ENCODE measurements around the gene DENND1A. TPM values are rescaled to one million over a fixed set of nuclear protein-coding genes. Genes with fewer than 3 reads are reported as not detected.

DENND1A gene
- total RNA-seq, 1 donor from 2014 or later, result 9.0 TPM

GRCh38 chr9:123814496-123814895, 115.4 kb downstream of the DENND1A start:
- ATAC-seq, result no peak

GRCh38 chr9:123812984-123813383, 116.9 kb downstream of the DENND1A start:
- no peak for ATAC-seq

- ATAC-seq, result no peak
Measured at GRCh38 chr9:123807251-123807650, 122.7 kb downstream of the DENND1A start.

- ATAC-seq, result no peak
Measured at GRCh38 chr9:123806829-123807228, 123.1 kb downstream of the DENND1A start.

- ATAC-seq, result no peak
Measured at GRCh38 chr9:123798195-123798594, 131.7 kb downstream of the DENND1A start.

- no peak for ATAC-seq
Measured at GRCh38 chr9:123796618-123797484, 133.1 kb downstream of the DENND1A start.

GRCh38 chr9:123796094-123796493, 133.8 kb downstream of the DENND1A start:
- ATAC-seq, result no peak

GRCh38 chr9:123795336-123795735, 134.6 kb downstream of the DENND1A start:
- no peak for ATAC-seq

- ATAC-seq, result no peak
Measured at GRCh38 chr9:123792501-123792900, 137.4 kb downstream of the DENND1A start.

GRCh38 chr9:123789554-123790292, 140.2 kb downstream of the DENND1A start:
- ATAC-seq, result no peak

- no peak for ATAC-seq
Measured at GRCh38 chr9:123787416-123787815, 142.5 kb downstream of the DENND1A start.

GRCh38 chr9:123784518-123784917, 145.4 kb downstream of the DENND1A start:
- ATAC-seq, result no peak

GRCh38 chr9:123778232-123778902, 151.6 kb downstream of the DENND1A start:
- ATAC-seq, result no peak

- no peak for ATAC-seq
Measured at GRCh38 chr9:123776708-123777537, 153.0 kb downstream of the DENND1A start.

GRCh38 chr9:123775289-123776284, 154.3 kb downstream of the DENND1A start:
- no peak for ATAC-seq

GRCh38 chr9:123773783-123774182, 156.1 kb downstream of the DENND1A start:
- no peak for ATAC-seq

- ATAC-seq, result no peak
Measured at GRCh38 chr9:123772967-123773366, 157.0 kb downstream of the DENND1A start.

GRCh38 chr9:123772374-123772773, 157.6 kb downstream of the DENND1A start:
- no peak for ATAC-seq

GRCh38 chr9:123771690-123772089, 158.2 kb downstream of the DENND1A start:
- no peak for ATAC-seq

GRCh38 chr9:123769719-123770118, 160.2 kb downstream of the DENND1A start:
- ATAC-seq, result no peak
